ENCODE results near the gene DIP2C.

GRCh38 chr10:565676-566075 lies 123.8 kb downstream of the DIP2C start:
- TF ChIP-seq CTCF (IDR thresholded peaks at IDR 0.05) (no peak), POLR2A (IDR thresholded peaks at IDR 0.05) (no peak), POLR2AphosphoS5 (IDR thresholded peaks at IDR 0.05) (no peak)
